ENCODE measurements around the gene PRICKLE3.
"Not testable (repeated sequence)": the region's sequence is repeated elsewhere in the genome, so short reads cannot be mapped to it uniquely, and the experiment has no call there.

PRICKLE3 gene

GRCh38 chrX:49178537-49178936 lies 7.6 kb downstream of the PRICKLE3 start:
- Histone ChIP-seq H3K36me3 (ENCODE audit: control insufficient read depth in 2 of 2, insufficient read depth in 2 of 2, low read length in 2 of 2) (peaks cover 11 to 13% of the 10 kb centered on the region in 2 donors), H3K4me1 (ENCODE audit: control insufficient read depth, insufficient read depth, low read length) (peaks cover 9% of the 10 kb centered on the region), H3K27me3 (ENCODE audit: control insufficient read depth in 1 of 2, insufficient read depth in 2 of 2, low read length in 2 of 2) (peaks cover 0 to under 1% of the 10 kb centered on the region in 2 donors), H3K4me3 (ENCODE audit: low read length in 2 of 2) (no peak overlapping the region), H3K27ac (ENCODE audit: low read length) (no peak overlapping the region), H3K9me3 (ENCODE audit: control insufficient read depth in 2 of 2, low read length in 2 of 2) (no peaks in the 10 kb centered on the region), H3K9ac (ENCODE audit: low read length in 2 of 2) (no peak overlapping the region)

DNA sequence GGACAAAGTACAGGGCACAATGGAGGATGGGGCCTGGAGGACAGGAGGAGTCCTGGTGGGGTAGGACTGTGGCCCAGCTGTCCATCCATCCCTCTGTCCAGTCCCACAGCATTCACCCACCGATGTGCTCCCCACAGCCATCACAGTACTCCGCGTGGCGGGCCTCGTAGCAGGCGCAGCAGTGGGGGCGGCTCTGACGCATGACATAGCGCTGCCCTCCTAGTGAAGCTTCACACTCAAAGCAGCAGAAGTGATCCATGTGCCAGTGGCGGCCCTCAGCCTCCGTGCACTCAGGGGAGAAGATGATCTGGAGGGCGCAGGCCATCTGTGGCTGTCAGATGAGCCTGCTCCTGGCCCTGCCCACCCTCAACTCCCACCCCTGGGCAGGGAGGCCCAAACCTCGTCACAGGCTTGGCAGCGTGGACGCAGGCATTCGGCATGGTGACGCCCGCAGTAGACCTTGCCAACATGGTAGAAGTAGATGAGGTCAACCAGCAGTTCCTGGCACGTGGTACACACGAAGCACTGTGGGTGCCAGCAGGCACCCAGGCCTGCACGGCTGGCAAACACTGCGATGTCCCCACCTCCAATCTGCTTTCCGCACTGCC lies 8.2 kb downstream of the PRICKLE3 start:
- H3K9me3 ChIP-seq (ENCODE audit: control insufficient read depth in 2 of 2, low read length in 2 of 2) = no peaks in the 10 kb centered on the region
- peaks cover 11% of the 10 kb centered on the region for H3K4me1 ChIP-seq (ENCODE audit: control insufficient read depth, insufficient read depth, low read length)
- no peak overlapping the region for H3K9ac ChIP-seq (ENCODE audit: low read length in 2 of 2)
- peaks cover 0 to 3% of the 10 kb centered on the region in 2 donors for H3K27me3 ChIP-seq (ENCODE audit: control insufficient read depth in 1 of 2, insufficient read depth in 2 of 2, low read length in 2 of 2)
- no peak overlapping the region for H3K27ac ChIP-seq (ENCODE audit: low read length)
- H3K36me3 ChIP-seq (ENCODE audit: control insufficient read depth in 2 of 2, insufficient read depth in 2 of 2, low read length in 2 of 2) = peaks cover 11 to 16% of the 10 kb centered on the region in 2 donors
- H3K4me3 ChIP-seq (ENCODE audit: low read length in 2 of 2) = no peak overlapping the region

- Histone ChIP-seq H3K27ac (ENCODE audit: low read length) (peak overlapping the region; percentile 55), H3K4me1 (ENCODE audit: control insufficient read depth, insufficient read depth, low read length) (peaks cover 14% of the 10 kb centered on the region), H3K9me3 (ENCODE audit: control insufficient read depth in 2 of 2, low read length in 2 of 2) (no peaks in the 10 kb centered on the region), H3K4me3 (ENCODE audit: low read length in 2 of 2) (no peak overlapping the region), H3K27me3 (ENCODE audit: control insufficient read depth in 1 of 2, insufficient read depth in 2 of 2, low read length in 2 of 2) (peaks cover 0 to 3% of the 10 kb centered on the region in 2 donors), H3K36me3 (ENCODE audit: control insufficient read depth in 2 of 2, insufficient read depth in 2 of 2, low read length in 2 of 2) (peaks cover 11 to 17% of the 10 kb centered on the region in 2 donors), H3K9ac (ENCODE audit: low read length in 2 of 2) (peak overlapping the region in 1 of 2 donors; percentile 9)
Measured at GRCh38 chrX:49177338-49177833, 8.8 kb downstream of the PRICKLE3 start.

GRCh38 chrX:49176421-49177326 lies 9.5 kb downstream of the PRICKLE3 start:
- peaks cover 0 to 3% of the 10 kb centered on the region in 2 donors for H3K27me3 ChIP-seq (ENCODE audit: control insufficient read depth in 1 of 2, insufficient read depth in 2 of 2, low read length in 2 of 2)
- H3K4me1 ChIP-seq (ENCODE audit: control insufficient read depth, insufficient read depth, low read length) = peaks cover 14% of the 10 kb centered on the region
- H3K27ac ChIP-seq (ENCODE audit: low read length) = peak overlapping the region; percentile 55
- no peaks in the 10 kb centered on the region for H3K9me3 ChIP-seq (ENCODE audit: control insufficient read depth in 2 of 2, low read length in 2 of 2)
- peaks cover 11 to 14% of the 10 kb centered on the region in 2 donors for H3K36me3 ChIP-seq (ENCODE audit: control insufficient read depth in 2 of 2, insufficient read depth in 2 of 2, low read length in 2 of 2)
- H3K9ac ChIP-seq (ENCODE audit: low read length in 2 of 2) = peak overlapping the region in 1 of 2 donors; percentile 9
- no peak overlapping the region for H3K4me3 ChIP-seq (ENCODE audit: low read length in 2 of 2)

GRCh38 chrX:49175435-49176274 lies 10.5 kb downstream of the PRICKLE3 start:
- peaks cover 14% of the 10 kb centered on the region for H3K4me1 ChIP-seq (ENCODE audit: control insufficient read depth, insufficient read depth, low read length)
- H3K36me3 ChIP-seq (ENCODE audit: control insufficient read depth in 2 of 2, insufficient read depth in 2 of 2, low read length in 2 of 2) = peaks cover 11 to 14% of the 10 kb centered on the region in 2 donors
- peak overlapping the region; percentile 55 for H3K27ac ChIP-seq (ENCODE audit: low read length)
- H3K9ac ChIP-seq (ENCODE audit: low read length in 2 of 2) = no peak overlapping the region
- no peaks in the 10 kb centered on the region for H3K9me3 ChIP-seq (ENCODE audit: control insufficient read depth in 2 of 2, low read length in 2 of 2)
- H3K4me3 ChIP-seq (ENCODE audit: low read length in 2 of 2) = no peak overlapping the region
- H3K27me3 ChIP-seq (ENCODE audit: control insufficient read depth in 1 of 2, insufficient read depth in 2 of 2, low read length in 2 of 2) = peaks cover 0 to 3% of the 10 kb centered on the region in 2 donors

DNA sequence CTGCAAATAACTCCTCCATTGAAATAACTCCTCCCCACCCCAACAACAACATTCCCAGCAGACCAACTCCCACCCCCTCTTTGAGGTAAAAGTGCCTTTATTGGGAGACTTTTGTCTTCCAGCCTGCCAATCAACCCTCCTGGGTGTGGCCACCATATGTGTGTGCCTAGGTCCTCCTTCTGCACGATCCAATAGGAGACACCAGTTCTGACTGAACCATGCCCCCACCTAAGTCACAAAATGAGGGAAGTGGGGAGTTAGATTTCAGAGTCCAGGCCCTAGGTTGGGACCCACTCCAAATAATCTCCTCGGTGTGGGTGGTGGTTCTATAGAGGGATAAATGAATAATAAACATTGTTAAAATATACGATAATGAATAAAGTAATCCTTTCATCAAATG lies 11.4 kb downstream of the PRICKLE3 start:
- Histone ChIP-seq H3K36me3 (ENCODE audit: control insufficient read depth in 2 of 2, insufficient read depth in 2 of 2, low read length in 2 of 2) (peaks cover 11 to 14% of the 10 kb centered on the region in 2 donors), H3K9ac (ENCODE audit: low read length in 2 of 2) (no peak overlapping the region), H3K27ac (ENCODE audit: low read length) (no peak overlapping the region), H3K27me3 (ENCODE audit: control insufficient read depth in 1 of 2, insufficient read depth in 2 of 2, low read length in 2 of 2) (peaks cover 0 to 3% of the 10 kb centered on the region in 2 donors), H3K9me3 (ENCODE audit: control insufficient read depth in 2 of 2, low read length in 2 of 2) (no peaks in the 10 kb centered on the region), H3K4me3 (ENCODE audit: low read length in 2 of 2) (no peak overlapping the region), H3K4me1 (ENCODE audit: control insufficient read depth, insufficient read depth, low read length) (peaks cover 15% of the 10 kb centered on the region)

GRCh38 chrX:49173544-49173943 lies 12.6 kb downstream of the PRICKLE3 start:
- Histone ChIP-seq H3K27ac (ENCODE audit: low read length) (peak overlapping the region; percentile 82), H3K4me1 (ENCODE audit: control insufficient read depth, insufficient read depth, low read length) (peaks cover 17% of the 10 kb centered on the region), H3K4me3 (ENCODE audit: low read length in 2 of 2) (peak overlapping the region in 1 of 2 donors; percentile 79), H3K9ac (ENCODE audit: low read length in 2 of 2) (peak overlapping the region in 1 of 2 donors; percentile 75), H3K36me3 (ENCODE audit: control insufficient read depth in 2 of 2, insufficient read depth in 2 of 2, low read length in 2 of 2) (peaks cover 11 to 12% of the 10 kb centered on the region in 2 donors)
- not testable (repeated sequence) for H3K27me3 ChIP-seq (ENCODE audit: control insufficient read depth in 1 of 2, insufficient read depth in 2 of 2, low read length in 2 of 2); H3K9me3 ChIP-seq (ENCODE audit: control insufficient read depth in 2 of 2, low read length in 2 of 2)

- Histone ChIP-seq H3K4me3 (ENCODE audit: low read length in 2 of 2) (peak overlapping the region; percentile 76 to 79), H3K9me3 (ENCODE audit: control insufficient read depth in 2 of 2, low read length in 2 of 2) (no peaks in the 10 kb centered on the region), H3K4me1 (ENCODE audit: control insufficient read depth, insufficient read depth, low read length) (peaks cover 18% of the 10 kb centered on the region), H3K27ac (ENCODE audit: low read length) (peak overlapping the region; percentile 82), H3K36me3 (ENCODE audit: control insufficient read depth in 2 of 2, insufficient read depth in 2 of 2, low read length in 2 of 2) (peaks cover 11 to 12% of the 10 kb centered on the region in 2 donors), H3K9ac (ENCODE audit: low read length in 2 of 2) (peak overlapping the region; percentile 80 to 89), H3K27me3 (ENCODE audit: control insufficient read depth in 1 of 2, insufficient read depth in 2 of 2, low read length in 2 of 2) (peaks cover 0 to 3% of the 10 kb centered on the region in 2 donors)
Measured at GRCh38 chrX:49172280-49172780, 13.8 kb downstream of the PRICKLE3 start.

DNA sequence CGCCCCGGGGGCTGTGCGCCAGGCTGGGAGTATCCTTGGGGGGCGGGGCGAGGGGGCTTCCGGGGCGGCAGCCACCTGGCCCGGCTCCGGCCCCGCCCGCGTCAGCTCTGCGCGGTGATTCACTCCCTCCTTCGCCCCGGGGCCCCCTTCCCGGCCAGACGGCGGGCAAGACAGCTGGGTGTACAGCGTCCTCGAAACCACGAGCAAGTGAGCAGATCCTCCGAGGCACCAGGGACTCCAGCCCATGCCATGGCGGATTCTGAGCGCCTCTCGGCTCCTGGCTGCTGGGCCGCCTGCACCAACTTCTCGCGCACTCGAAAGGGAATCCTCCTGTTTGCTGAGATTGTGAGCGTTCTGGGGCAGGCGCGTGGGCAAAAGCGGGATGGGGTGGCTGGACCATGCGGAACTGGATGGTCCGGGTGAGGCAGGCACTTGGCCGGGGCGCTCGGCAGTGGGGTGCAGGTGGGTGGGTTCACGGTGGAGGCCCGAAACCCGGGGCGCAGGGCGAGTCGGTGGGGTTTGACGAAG lies 14.4 kb downstream of the PRICKLE3 start, which contains the start of gene PLP2:
Gene PLP2, plus strand, starts transcription at position 147 of the 528 bp plus-strand sequence. Its CDS starts 103 bp downstream, at position 250.
- Histone ChIP-seq H3K4me3 (ENCODE audit: low read length in 2 of 2) (peak within 1 kb of the TSS; percentile 76 to 79), H3K27me3 (ENCODE audit: control insufficient read depth in 1 of 2, insufficient read depth in 2 of 2, low read length in 2 of 2) (peaks cover 0 to 5% of the 10 kb centered on the region in 2 donors), H3K4me1 (ENCODE audit: control insufficient read depth, insufficient read depth, low read length) (peaks cover 19% of the 10 kb centered on the region), H3K27ac (ENCODE audit: low read length) (peak within 1 kb of the TSS; percentile 82), H3K36me3 (ENCODE audit: control insufficient read depth in 2 of 2, insufficient read depth in 2 of 2, low read length in 2 of 2) (peaks cover 11 to 12% of the 10 kb centered on the region in 2 donors), H3K9me3 (ENCODE audit: control insufficient read depth in 2 of 2, low read length in 2 of 2) (no peaks in the 10 kb centered on the region), H3K9ac (ENCODE audit: low read length in 2 of 2) (peak within 1 kb of the TSS; percentile 80 to 89)

All from stomach smooth muscle (tissue), 2 donors.